Suprapubic skin (tissue), 4 donors: ENCODE data around the gene RIMBP2.

Experiments
- CTCF ChIP-seq, 2 donors: fragments of 200-600 bp in 1 of 2; fragments of 450-650 bp in 1 of 2; sonication (generic) in 1 of 2; IDR thresholded peaks; one replicate each; pipeline ENCODE4 v1.5.1; 2016 to 2019; ENCODE audit warnings: antibody characterized with exemption in 2 of 2, mild to moderate bottlenecking in 1 of 2, moderate library complexity in 1 of 2
- POLR2A ChIP-seq, 2 donors: fragments of 450-650 bp; IDR thresholded peaks; one replicate each; pipeline ENCODE4 v1.6.1; 2017; ENCODE audit warnings: antibody characterized with exemption in 2 of 2, mild to moderate bottlenecking in 2 of 2, moderate library complexity in 2 of 2
- POLR2AphosphoS5 ChIP-seq, 3 donors: sonication (generic); formaldehyde crosslinking; IDR thresholded peaks; one replicate each; pipeline ENCODE4 v1.6.1; 2017; ENCODE audit warnings: antibody characterized with exemption in 3 of 3

GRCh38 chr12:130641533-130642184, 74.4 kb downstream of the RIMBP2 start:
- TF ChIP-seq CTCF (IDR thresholded peaks at IDR 0.05), result no peak
- TF ChIP-seq POLR2A (IDR thresholded peaks at IDR 0.05), result no peak
- no peak for TF ChIP-seq POLR2AphosphoS5 (IDR thresholded peaks at IDR 0.05)
